Measurements from ENCODE around the gene AMZ1. TPM values are rescaled to one million over a fixed set of nuclear protein-coding genes. Genes with fewer than 3 reads are reported as not detected.
A peak's percentile ranks its signal among the peaks of the same experiment; 100 is the strongest.

Gene AMZ1
- total RNA-seq, 4 donors from 2014 or later, result 0.39 to 1.7 (median 1.2) TPM

GRCh38 chr7:2644220-2644561 is 43.8 kb upstream of the AMZ1 start:
- H3K4me1 ChIP-seq, result peaks cover 0 to 51% (median 38%) of the 10 kb centered on the region in 4 donors
- H3K27ac ChIP-seq, result peak overlapping the region in 1 of 4 donors; percentile 27

GRCh38 chr7:2644562-2645273 is 43.3 kb upstream of the AMZ1 start:
- H3K36me3 ChIP-seq, result peaks cover 0 to 30% (median 9%) of the 10 kb centered on the region in 3 donors
- H3K27me3 ChIP-seq, result no peaks in the 10 kb centered on the region
- 46 to 70% methylated on average over 2 of the region's 18 CpGs for WGBS, 2 donors
- H3K27ac ChIP-seq, result peak overlapping the region in 2 of 4 donors; percentile 10 to 27
- H3K4me3 ChIP-seq, result no peak overlapping the region
- H3K4me1 ChIP-seq, result peaks cover 0 to 46% (median 37%) of the 10 kb centered on the region in 4 donors
- no peak for TF ChIP-seq EP300 (IDR thresholded peaks at IDR 0.05)
- no peak for TF ChIP-seq POLR2A (IDR thresholded peaks at IDR 0.05)
- DNase-seq (ENCODE audit: low spot score in 2 of 2), result no peak
- no peaks in the 10 kb centered on the region for H3K9me3 ChIP-seq

More at GRCh38 chr7:2644220-2644561, 43.8 kb upstream of the AMZ1 start:
- WGBS, 2 donors, result 55 to 70% methylated on average over 2 to 6 of the region's 6 CpGs
- H3K27me3 ChIP-seq, result no peaks in the 10 kb centered on the region
- H3K36me3 ChIP-seq, result peaks cover 0 to 25% (median 9%) of the 10 kb centered on the region in 3 donors
- no peak for DNase-seq (ENCODE audit: low spot score in 2 of 2)
- no peak overlapping the region for H3K4me3 ChIP-seq
- no peaks in the 10 kb centered on the region for H3K9me3 ChIP-seq
- TF ChIP-seq CTCF (IDR thresholded peaks at IDR 0.05) (no peak), EP300 (IDR thresholded peaks at IDR 0.05) (no peak), POLR2A (IDR thresholded peaks at IDR 0.05) (no peak)

GRCh38 chr7:2645274-2645868 is 42.6 kb upstream of the AMZ1 start:
- Histone ChIP-seq H3K9me3 (no peaks in the 10 kb centered on the region), H3K4me3 (no peak overlapping the region), H3K36me3 (peaks cover 0 to 37% (median 9%) of the 10 kb centered on the region in 3 donors), H3K27ac (peak overlapping the region in 1 of 4 donors; percentile 10), H3K27me3 (no peaks in the 10 kb centered on the region), H3K4me1 (peaks cover 0 to 40% (median 35%) of the 10 kb centered on the region in 4 donors)
- TF ChIP-seq CTCF (IDR thresholded peaks at IDR 0.05) (no peak), EP300 (IDR thresholded peaks at IDR 0.05) (no peak), POLR2A (IDR thresholded peaks at IDR 0.05) (no peak)
- DNase-seq (ENCODE audit: low spot score in 2 of 2), result no peak
- WGBS, 2 donors, result 22 to 66% methylated on average over 4 to 12 of the region's 14 CpGs

GRCh38 chr7:2646336-2646679 is 41.7 kb upstream of the AMZ1 start:
- Histone ChIP-seq H3K27ac (no peak overlapping the region), H3K27me3 (no peaks in the 10 kb centered on the region), H3K9me3 (no peaks in the 10 kb centered on the region), H3K4me3 (no peak overlapping the region), H3K4me1 (peaks cover 0 to 30% (median 26%) of the 10 kb centered on the region in 4 donors), H3K36me3 (peaks cover 0 to 45% (median 9%) of the 10 kb centered on the region in 3 donors)
- 95 to 96% methylated on average over 8 to 10 of the region's 10 CpGs for WGBS, 2 donors
- TF ChIP-seq EP300 (IDR thresholded peaks at IDR 0.05) (no peak), POLR2A (IDR thresholded peaks at IDR 0.05) (no peak), CTCF (IDR thresholded peaks at IDR 0.05) (no peak)
- DNase-seq (ENCODE audit: low spot score in 2 of 2), result no peak

- Histone ChIP-seq H3K27me3 (no peaks in the 10 kb centered on the region), H3K4me3 (no peak overlapping the region), H3K27ac (no peak overlapping the region), H3K4me1 (peaks cover 0 to 24% (median 20%) of the 10 kb centered on the region in 4 donors), H3K9me3 (no peaks in the 10 kb centered on the region), H3K36me3 (peaks cover 0 to 50% (median 9%) of the 10 kb centered on the region in 3 donors)
- TF ChIP-seq CTCF (IDR thresholded peaks at IDR 0.05), result no peak
- no peak for TF ChIP-seq EP300 (IDR thresholded peaks at IDR 0.05)
- no peak for TF ChIP-seq POLR2A (IDR thresholded peaks at IDR 0.05)
- 84 to 89% methylated on average over 35 to 53 of the region's 73 CpGs for WGBS, 2 donors
- no peak for DNase-seq (ENCODE audit: low spot score in 2 of 2)
Observed at GRCh38 chr7:2646680-2647571, 41.1 kb upstream of the AMZ1 start.
